Measurements from ENCODE around the gene CCND2. TPM values are rescaled to one million over a fixed set of nuclear protein-coding genes. Genes with fewer than 3 reads are reported as not detected.

The CCND2 gene
- total and polyA plus RNA-seq, 4 donors = 17.1 to 170 (median 77.0) TPM

DNA sequence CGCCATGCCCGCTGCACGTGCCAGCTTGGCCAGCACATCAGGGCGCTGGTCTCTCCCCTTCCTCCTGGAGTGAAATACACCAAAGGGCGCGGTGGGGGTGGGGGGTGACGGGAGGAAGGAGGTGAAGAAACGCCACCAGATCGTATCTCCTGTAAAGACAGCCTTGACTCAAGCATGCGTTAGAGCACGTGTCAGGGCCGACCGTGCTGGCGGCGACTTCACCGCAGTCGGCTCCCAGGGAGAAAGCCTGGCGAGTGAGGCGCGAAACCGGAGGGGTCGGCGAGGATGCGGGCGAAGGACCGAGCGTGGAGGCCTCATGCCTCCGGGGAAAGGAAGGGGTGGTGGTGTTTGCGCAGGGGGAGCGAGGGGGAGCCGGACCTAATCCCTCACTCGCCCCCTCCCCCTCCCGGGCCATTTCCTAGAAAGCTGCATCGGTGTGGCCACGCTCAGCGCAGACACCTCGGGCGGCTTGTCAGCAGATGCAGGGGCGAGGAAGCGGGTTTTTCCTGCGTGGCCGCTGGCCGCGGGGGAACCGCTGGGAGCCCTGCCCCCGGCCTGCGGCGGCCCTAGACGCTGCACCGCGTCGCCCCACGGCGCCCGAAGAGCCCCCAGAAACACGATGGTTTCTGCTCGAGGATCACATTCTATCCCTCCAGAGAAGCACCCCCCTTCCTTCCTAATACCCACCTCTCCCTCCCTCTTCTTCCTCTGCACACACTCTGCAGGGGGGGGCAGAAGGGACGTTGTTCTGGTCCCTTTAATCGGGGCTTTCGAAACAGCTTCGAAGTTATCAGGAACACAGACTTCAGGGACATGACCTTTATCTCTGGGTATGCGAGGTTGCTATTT, 914 bp upstream of the CCND2 start:
- Histone ChIP-seq H3K27me3 (ENCODE audit: control insufficient read depth in 1 of 2, insufficient read depth in 2 of 2, low read length in 1 of 2) (no peaks in the 10 kb centered on the region), H3K27ac (ENCODE audit: low read depth in 1 of 2, low read length in 2 of 2) (no peak overlapping the region), H3K36me3 (ENCODE audit: control insufficient read depth in 1 of 2, insufficient read depth in 2 of 2, low read length in 1 of 2) (no peaks in the 10 kb centered on the region), H3K9me3 (ENCODE audit: control insufficient read depth, low read length) (no peaks in the 10 kb centered on the region), H3K4me1 (ENCODE audit: control insufficient read depth in 1 of 2, insufficient read depth in 2 of 2, low read length in 2 of 2) (peaks cover 0 to 2% of the 10 kb centered on the region in 2 donors), H3K4me3 (ENCODE audit: low read length in 2 of 2) (peak overlapping the region; percentile 14 to 23)
- DNase-seq = peak; percentile 75 to 84
- intact Hi-C loops (cut with DNase I) = no loop called here
- ATAC-seq (ENCODE audit: low FRiP score) = no peak
- WGBS, 2 donors = 1% methylated on average over 53 to 62 of the region's 62 CpGs

DNA sequence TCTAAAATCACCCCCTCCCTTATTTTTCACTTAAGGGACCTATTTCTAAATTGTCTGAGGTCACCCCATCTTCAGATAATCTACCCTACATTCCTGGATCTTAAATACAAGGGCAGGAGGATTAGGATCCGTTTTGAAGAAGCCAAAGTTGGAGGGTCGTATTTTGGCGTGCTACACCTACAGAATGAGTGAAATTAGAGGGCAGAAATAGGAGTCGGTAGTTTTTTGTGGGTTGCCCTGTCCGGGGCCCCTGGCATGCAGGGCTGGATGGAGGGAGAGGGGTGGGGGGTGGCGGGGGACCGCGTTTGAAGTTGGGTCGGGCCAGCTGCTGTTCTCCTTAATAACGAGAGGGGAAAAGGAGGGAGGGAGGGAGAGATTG, 300 bp upstream of the CCND2 start:
- no peak overlapping the region for H3K27ac ChIP-seq (ENCODE audit: low read depth in 1 of 2, low read length in 2 of 2)
- 0 to 1% methylated on average over 10 of the region's 10 CpGs for WGBS, 2 donors
- ATAC-seq (ENCODE audit: low FRiP score) (no peak), DNase-seq (no peak)
- peaks cover 0 to 2% of the 10 kb centered on the region in 2 donors for H3K4me1 ChIP-seq (ENCODE audit: control insufficient read depth in 1 of 2, insufficient read depth in 2 of 2, low read length in 2 of 2)
- intact Hi-C loops (cut with DNase I) = no loop called here
- no peaks in the 10 kb centered on the region for H3K27me3 ChIP-seq (ENCODE audit: control insufficient read depth in 1 of 2, insufficient read depth in 2 of 2, low read length in 1 of 2)
- H3K4me3 ChIP-seq (ENCODE audit: low read length in 2 of 2) = peak overlapping the region; percentile 14 to 23
- no peaks in the 10 kb centered on the region for H3K36me3 ChIP-seq (ENCODE audit: control insufficient read depth in 1 of 2, insufficient read depth in 2 of 2, low read length in 1 of 2)
- no peaks in the 10 kb centered on the region for H3K9me3 ChIP-seq (ENCODE audit: control insufficient read depth, low read length)

DNA sequence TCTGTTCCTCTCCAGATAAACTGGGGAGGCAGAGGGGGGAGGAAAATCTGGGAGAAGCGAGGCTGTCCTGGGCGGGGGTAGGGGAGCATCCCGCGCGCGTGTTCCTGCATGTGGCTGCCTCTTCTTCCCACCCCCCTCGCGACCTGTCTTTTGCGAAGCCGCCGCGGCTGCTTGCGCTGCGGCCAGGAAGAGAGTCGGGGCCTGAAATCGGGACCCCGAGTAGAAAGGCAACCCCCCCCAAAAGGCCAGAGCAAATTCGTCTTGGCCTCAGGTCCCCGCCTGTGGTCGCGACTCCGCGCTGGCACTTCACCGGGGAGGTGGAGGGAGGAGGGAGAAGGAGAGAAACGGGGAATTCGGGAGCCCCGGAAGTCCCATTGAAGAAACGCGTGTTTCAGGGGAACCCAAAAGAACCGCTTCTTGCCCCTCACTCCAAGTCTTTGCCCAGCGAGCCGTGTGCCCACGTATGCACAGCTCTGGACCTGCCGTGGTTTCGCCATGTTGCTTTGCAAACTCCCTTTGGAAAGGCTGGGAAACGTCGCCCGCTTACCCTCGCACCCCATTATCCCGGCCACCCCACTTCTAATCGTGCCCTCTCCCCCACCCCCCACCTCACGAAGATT, 944 bp downstream of the CCND2 start:
- peaks cover 0 to 2% of the 10 kb centered on the region in 2 donors for H3K4me1 ChIP-seq (ENCODE audit: control insufficient read depth in 1 of 2, insufficient read depth in 2 of 2, low read length in 2 of 2)
- DNase-seq (peak in 1 of 2 donors; percentile 78), ATAC-seq (ENCODE audit: low FRiP score) (no peak)
- 0 to 1% methylated on average over 27 to 42 of the region's 42 CpGs for whole genome bisulfite sequencing, 2 donors
- H3K27ac ChIP-seq (ENCODE audit: low read depth in 1 of 2, low read length in 2 of 2) = peak overlapping the region; percentile 93 to 95
- intact Hi-C loops (cut with DNase I) = loop anchor here (5.0 kb wide), 3 partner anchors 242 to 402 kb away; partner anchors contain the start of gene PARP11 (in 1 of the 2)
- peaks cover 0 to 2% of the 10 kb centered on the region in 2 donors for H3K36me3 ChIP-seq (ENCODE audit: control insufficient read depth in 1 of 2, insufficient read depth in 2 of 2, low read length in 1 of 2)
- no peaks in the 10 kb centered on the region for H3K9me3 ChIP-seq (ENCODE audit: control insufficient read depth, low read length)
- no peaks in the 10 kb centered on the region for H3K27me3 ChIP-seq (ENCODE audit: control insufficient read depth in 1 of 2, insufficient read depth in 2 of 2, low read length in 1 of 2)
- peak overlapping the region; percentile 75 to 95 for H3K4me3 ChIP-seq (ENCODE audit: low read length in 2 of 2)

DNA sequence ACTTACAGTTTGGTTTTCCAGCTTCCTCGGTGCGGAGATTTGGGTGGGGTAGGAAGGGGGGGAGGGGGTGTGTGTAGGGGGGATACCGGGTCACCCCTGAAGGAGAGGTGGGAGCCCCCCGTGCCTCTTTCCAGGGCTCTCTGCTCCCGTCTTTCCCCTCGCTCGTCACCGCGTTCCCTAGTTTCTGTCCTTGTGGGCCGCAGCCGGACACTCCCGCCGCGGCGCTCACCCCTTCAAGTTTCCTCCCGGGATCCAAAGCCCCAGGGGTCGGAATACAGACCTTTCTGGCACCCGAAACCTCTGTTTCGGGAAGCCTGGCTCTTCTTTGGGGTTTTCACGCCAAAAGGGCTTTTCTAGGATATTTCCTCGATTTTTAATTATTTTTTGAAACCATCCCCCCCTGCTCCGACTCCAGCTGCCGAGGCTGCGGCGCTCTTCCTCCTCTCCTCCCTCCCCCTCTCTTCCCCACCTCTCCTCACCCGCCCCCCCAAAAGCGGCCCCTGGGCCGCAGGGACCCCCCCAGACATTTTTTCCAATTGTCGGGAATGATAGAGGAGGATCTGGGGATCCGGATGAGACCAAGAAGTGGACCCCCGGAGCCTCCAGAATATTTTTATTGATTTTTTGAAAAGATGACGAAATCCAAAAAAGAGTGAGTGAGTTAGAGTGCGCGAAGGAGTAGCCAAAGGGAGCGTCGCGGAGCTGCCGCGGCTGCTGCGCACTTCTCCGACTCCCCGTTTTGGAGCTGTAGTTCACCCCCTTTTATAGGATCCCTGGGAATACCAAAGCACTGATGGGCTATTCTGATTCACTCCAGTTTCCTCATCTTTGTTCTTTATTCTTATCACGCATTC, 1.7 kb downstream of the CCND2 start:
- WGBS, 2 donors = 1% methylated on average over 42 to 43 of the region's 43 CpGs
- intact Hi-C loops (cut with DNase I) = loop anchor here (5.0 kb wide), 3 partner anchors 243 to 403 kb away; partner anchors contain the start of gene PARP11 (in 1 of the 2)

DNA sequence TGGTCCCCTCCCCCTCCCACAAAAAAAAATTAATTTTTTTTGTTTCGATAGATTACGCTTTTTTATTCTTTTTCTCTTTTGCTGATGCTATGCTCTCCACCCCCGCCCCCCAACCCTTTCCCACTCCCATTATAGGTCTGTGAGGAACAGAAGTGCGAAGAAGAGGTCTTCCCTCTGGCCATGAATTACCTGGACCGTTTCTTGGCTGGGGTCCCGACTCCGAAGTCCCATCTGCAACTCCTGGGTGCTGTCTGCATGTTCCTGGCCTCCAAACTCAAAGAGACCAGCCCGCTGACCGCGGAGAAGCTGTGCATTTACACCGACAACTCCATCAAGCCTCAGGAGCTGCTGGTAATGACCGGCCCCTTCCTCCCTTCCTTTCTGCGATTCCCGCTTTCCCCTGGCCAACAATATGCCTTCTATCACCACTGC, 2.3 kb downstream of the CCND2 start:
- WGBS, 2 donors = 21 to 27% methylated on average over 14 of the region's 14 CpGs
- H3K4me1 ChIP-seq (ENCODE audit: control insufficient read depth in 1 of 2, insufficient read depth in 2 of 2, low read length in 2 of 2) = no peaks in the 10 kb centered on the region
- peaks cover 0 to 2% of the 10 kb centered on the region in 2 donors for H3K36me3 ChIP-seq (ENCODE audit: control insufficient read depth in 1 of 2, insufficient read depth in 2 of 2, low read length in 1 of 2)
- H3K27ac ChIP-seq (ENCODE audit: low read depth in 1 of 2, low read length in 2 of 2) = peak overlapping the region; percentile 45 to 72
- H3K4me3 ChIP-seq (ENCODE audit: low read length in 2 of 2) = peak overlapping the region; percentile 75 to 95
- DNase-seq = no peak
- H3K9me3 ChIP-seq (ENCODE audit: control insufficient read depth, low read length) = no peaks in the 10 kb centered on the region
- no peak for ATAC-seq (ENCODE audit: low FRiP score)
- intact Hi-C loops (cut with DNase I) = loop anchor here (1.0 to 5.0 kb wide), 5 partner anchors 169 to 404 kb away; partner anchors contain the start of gene PARP11 (in 1 of the 2)
- no peaks in the 10 kb centered on the region for H3K27me3 ChIP-seq (ENCODE audit: control insufficient read depth in 1 of 2, insufficient read depth in 2 of 2, low read length in 1 of 2)

More for the DNA sequence above, 1.7 kb downstream of the CCND2 start:
- DNase-seq (peak in 1 of 2 donors; percentile 79), ATAC-seq (ENCODE audit: low FRiP score) (no peak)
- Histone ChIP-seq H3K27ac (ENCODE audit: low read depth in 1 of 2, low read length in 2 of 2) (peak overlapping the region; percentile 93 to 95), H3K36me3 (ENCODE audit: control insufficient read depth in 1 of 2, insufficient read depth in 2 of 2, low read length in 1 of 2) (peaks cover 0 to 2% of the 10 kb centered on the region in 2 donors), H3K27me3 (ENCODE audit: control insufficient read depth in 1 of 2, insufficient read depth in 2 of 2, low read length in 1 of 2) (no peaks in the 10 kb centered on the region), H3K4me3 (ENCODE audit: low read length in 2 of 2) (peak overlapping the region; percentile 75 to 95), H3K4me1 (ENCODE audit: control insufficient read depth in 1 of 2, insufficient read depth in 2 of 2, low read length in 2 of 2) (no peaks in the 10 kb centered on the region), H3K9me3 (ENCODE audit: control insufficient read depth, low read length) (no peaks in the 10 kb centered on the region)

DNA sequence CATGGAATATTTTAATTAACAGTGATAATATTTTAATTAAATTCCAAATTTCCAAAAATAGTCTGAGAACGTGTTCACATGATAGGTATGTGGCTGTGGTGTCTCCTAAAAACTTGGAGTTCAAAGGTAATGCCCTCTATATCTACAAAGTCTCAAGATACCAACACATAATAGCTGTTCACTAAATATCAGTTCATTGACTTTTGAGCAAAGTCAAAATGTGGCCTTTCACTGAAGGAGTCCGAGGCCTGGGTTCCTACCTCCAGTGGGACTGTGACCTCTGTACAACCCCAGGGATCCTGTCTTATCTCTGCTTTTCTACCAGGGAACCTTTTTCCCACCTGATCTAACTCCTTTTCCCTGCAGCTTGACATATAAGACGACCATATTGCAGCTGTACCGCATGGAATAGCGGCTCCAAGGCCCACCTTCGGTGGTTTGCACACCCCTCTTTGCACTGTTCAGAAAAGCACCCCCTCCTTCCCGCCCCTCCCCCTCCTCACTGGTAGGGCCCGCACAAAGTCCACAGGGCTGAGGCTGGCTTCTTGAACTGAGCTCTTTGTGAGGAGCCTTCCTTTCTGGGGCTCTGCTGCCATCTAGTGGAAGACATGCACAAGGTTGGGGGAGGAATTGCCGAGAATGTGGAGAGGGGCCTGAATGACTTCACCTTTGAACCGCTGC, 3.1 kb downstream of the CCND2 start:
- peaks cover 0 to 4% of the 10 kb centered on the region in 2 donors for H3K36me3 ChIP-seq (ENCODE audit: control insufficient read depth in 1 of 2, insufficient read depth in 2 of 2, low read length in 1 of 2)
- 6 to 9% methylated on average over 10 of the region's 10 CpGs for WGBS, 2 donors
- peak overlapping the region; percentile 14 to 45 for H3K27ac ChIP-seq (ENCODE audit: low read depth in 1 of 2, low read length in 2 of 2)
- H3K4me3 ChIP-seq (ENCODE audit: low read length in 2 of 2) = no peak overlapping the region
- intact Hi-C loops (cut with DNase I) = loop anchor here (1.0 to 5.0 kb wide), 6 partner anchors 169 to 404 kb away; partner anchors contain the start of gene PARP11 (in 1 of the 2)
- H3K9me3 ChIP-seq (ENCODE audit: control insufficient read depth, low read length) = no peaks in the 10 kb centered on the region
- no peaks in the 10 kb centered on the region for H3K4me1 ChIP-seq (ENCODE audit: control insufficient read depth in 1 of 2, insufficient read depth in 2 of 2, low read length in 2 of 2)
- DNase-seq = peak; percentile 89 to 91
- H3K27me3 ChIP-seq (ENCODE audit: control insufficient read depth in 1 of 2, insufficient read depth in 2 of 2, low read length in 1 of 2) = no peaks in the 10 kb centered on the region
- peak; percentile 84 for ATAC-seq (ENCODE audit: low FRiP score)

DNA sequence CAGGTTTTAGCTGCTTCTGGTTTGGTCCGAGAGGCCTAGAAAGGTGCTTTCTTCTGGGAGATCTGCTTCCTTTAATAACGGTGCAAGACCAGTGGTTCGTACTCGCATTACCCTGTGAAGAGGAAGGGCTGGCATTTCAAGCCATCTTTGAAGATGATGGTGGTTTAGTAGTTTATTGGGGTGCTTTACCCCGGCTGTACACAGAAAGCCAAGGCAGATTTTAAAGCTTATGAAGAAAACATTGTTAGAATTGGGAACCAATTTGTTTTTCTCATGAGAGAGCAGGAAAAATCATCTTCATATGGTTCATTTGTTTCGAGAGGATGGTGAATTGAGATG, 3.6 kb downstream of the CCND2 start:
- intact Hi-C loops (cut with DNase I) = loop anchor here (1.0 to 5.0 kb wide), 5 partner anchors 245 to 405 kb away; partner anchors contain the start of gene PARP11 (in 1 of the 2)
- ATAC-seq (ENCODE audit: low FRiP score) (no peak), DNase-seq (no peak)
- no peaks in the 10 kb centered on the region for H3K4me1 ChIP-seq (ENCODE audit: control insufficient read depth in 1 of 2, insufficient read depth in 2 of 2, low read length in 2 of 2)
- H3K27me3 ChIP-seq (ENCODE audit: control insufficient read depth in 1 of 2, insufficient read depth in 2 of 2, low read length in 1 of 2) = no peaks in the 10 kb centered on the region
- H3K9me3 ChIP-seq (ENCODE audit: control insufficient read depth, low read length) = no peaks in the 10 kb centered on the region
- H3K36me3 ChIP-seq (ENCODE audit: control insufficient read depth in 1 of 2, insufficient read depth in 2 of 2, low read length in 1 of 2) = peaks cover under 1 to 6% of the 10 kb centered on the region in 2 donors
- H3K4me3 ChIP-seq (ENCODE audit: low read length in 2 of 2) = no peak overlapping the region
- WGBS, 2 donors = 24 to 26% methylated on average over 6 of the region's 6 CpGs
- H3K27ac ChIP-seq (ENCODE audit: low read depth in 1 of 2, low read length in 2 of 2) = no peak overlapping the region
